Motor neuron (in vitro differentiated cells): ENCODE results near the gene MVP. TPM values are rescaled to one million over a fixed set of nuclear protein-coding genes. Genes with fewer than 3 reads are reported as not detected.
A peak's percentile ranks its signal among the peaks of the same experiment; 100 is the strongest.

ENCODE experiments used
- ATAC-seq, 8 experiments: fragments of 200-7000 bp; cut with Tn5 transposase; replicated peaks in 6 of 8; 2 replicates each; pipeline ENCODE4 v1.8.0; 2021; ENCODE audit warnings: mild to moderate bottlenecking in 8 of 8, moderate library complexity in 8 of 8
- H3K27ac ChIP-seq, 2 donors: fragments of 250-450 bp; sonication (Bioruptor Pico); 2 replicates each; pipeline ENCODE4 v1.9.0; 2021; ENCODE audit warnings: antibody characterized with exemption in 2 of 2, mild to moderate bottlenecking in 2 of 2, moderate library complexity in 1 of 2
- H3K4me1 ChIP-seq, 2 donors: fragments of 250-450 bp; sonication (Bioruptor Pico); replicated peaks in 1 of 2; 2 replicates each; pipeline ENCODE4 v1.6.1; 2021; ENCODE audit warnings: antibody characterized with exemption in 2 of 2, mild to moderate bottlenecking in 2 of 2, moderate library complexity in 1 of 2
- H3K4me3 ChIP-seq, 5 donors: fragments of 250-450 bp; sonication (Bioruptor Pico); 2 replicates each; pipeline ENCODE4 v1.9.0; 2021; ENCODE audit warnings: antibody characterized with exemption in 5 of 5, mild to moderate bottlenecking in 5 of 5, moderate library complexity in 4 of 5
- WGBS, 10 experiments: fragments of 450-650 bp; shearing (Covaris generic); methylation state at CpG; one replicate each; pipeline ENCODE4 v1.0.0; 2022; 5-methylcytosine and 5-hydroxymethylcytosine counted together
- in situ Hi-C, 9 experiments: fragments of 400-800 bp; cut with MboI; loops; one replicate each; pipeline ENCODE4 v1.15.0; 2021; ENCODE audit warnings: low sequenced_read_pairs in 9 of 9, low pct_unique_long_range_greater_than_20kb in 2 of 9; ENCODE audit not compliant: unreplicated experiment in 9 of 9
- total RNA-seq, 8 experiments: library from RNA; unstranded; fragments of 300-600 nt; gene quantifications; 2 replicates each; pipeline versions ENCODE4 v1.2.3 to v1.2.4, GENCODE V29; 2022

Gene MVP
- total RNA-seq, 8 experiments from 2014 or later = 3.2 to 179 (median 31.0) TPM

GRCh38 chr16:29812754-29813643, 7.3 kb upstream of the MVP start:
- ATAC-seq = no peak
- 0 to 80% (median 20%) methylated on average over 1 to 2 of the region's 9 CpGs; no CpG with 5 or more reads in 5 of the 10 experiments for WGBS, 10 experiments
- H3K4me3 ChIP-seq = peak overlapping the region; percentile 49 to 86 (median 72)
- peak overlapping the region; percentile 96 to 97 for H3K27ac ChIP-seq
- in situ Hi-C loops = loop anchor here in 4 of 9 experiments (25.0 kb wide), 2 partner anchors 99 to 199 kb away; partner anchors contain the start of genes C16orf92 (in 3 of the 4), DOC2A (in 3 of the 4) and ASPHD1 (in 1 of the 4)
- peaks cover 40 to 53% of the 10 kb centered on the region in 2 donors for H3K4me1 ChIP-seq

GRCh38 chr16:29813644-29814562, 6.4 kb upstream of the MVP start:
- WGBS, 10 experiments = 17 to 20% methylated on average over 1 to 6 of the region's 24 CpGs; no CpG with 5 or more reads in 8 of the 10 experiments
- H3K4me1 ChIP-seq = peaks cover 33 to 44% of the 10 kb centered on the region in 2 donors
- peak overlapping the region; percentile 96 to 97 for H3K27ac ChIP-seq
- peak overlapping the region; percentile 49 to 86 (median 72) for H3K4me3 ChIP-seq
- in situ Hi-C loops = loop anchor here in 4 of 9 experiments (25.0 kb wide), 2 partner anchors 98 to 198 kb away; partner anchors contain the start of genes C16orf92 (in 3 of the 4), DOC2A (in 3 of the 4) and ASPHD1 (in 1 of the 4)
- no peak for ATAC-seq

GRCh38 chr16:29814592-29814991, 5.7 kb upstream of the MVP start:
- H3K27ac ChIP-seq = peak overlapping the region; percentile 96 to 97
- WGBS, 10 experiments = 75 to 100% (median 100%) methylated on average over 1 of the region's 5 CpGs; no CpG with 5 or more reads in 7 of the 10 experiments
- in situ Hi-C loops = loop anchor here in 4 of 9 experiments (25.0 kb wide), 2 partner anchors 98 to 198 kb away; partner anchors contain the start of genes C16orf92 (in 3 of the 4), DOC2A (in 3 of the 4) and ASPHD1 (in 1 of the 4)

GRCh38 chr16:29815032-29815721, 5.1 kb upstream of the MVP start:
- H3K4me1 ChIP-seq = peaks cover 20 to 37% of the 10 kb centered on the region in 2 donors
- 2 to 20% (median 4%) methylated on average over 1 to 23 of the region's 39 CpGs for WGBS, 10 experiments
- peak overlapping the region; percentile 49 to 86 (median 72) for H3K4me3 ChIP-seq
- H3K27ac ChIP-seq = peak overlapping the region; percentile 96 to 97
- no peak for ATAC-seq
- in situ Hi-C loops = loop anchor here in 4 of 9 experiments (25.0 kb wide), 2 partner anchors 97 to 197 kb away; partner anchors contain the start of genes C16orf92 (in 3 of the 4), DOC2A (in 3 of the 4) and ASPHD1 (in 1 of the 4)

More at GRCh38 chr16:29814592-29814991, 5.7 kb upstream of the MVP start:
- H3K4me1 ChIP-seq = peaks cover 26 to 38% of the 10 kb centered on the region in 2 donors
- no peak for ATAC-seq
- H3K4me3 ChIP-seq = peak overlapping the region; percentile 49 to 86 (median 72)

- Histone ChIP-seq H3K4me1 (peaks cover 12 to 33% of the 10 kb centered on the region in 2 donors), H3K27ac (peak within 1 kb of the TSS; percentile 96 to 97), H3K4me3 (peak within 1 kb of the TSS; percentile 49 to 86 (median 72))
- in situ Hi-C loops = loop anchor here in 4 of 9 experiments (25.0 kb wide), 2 partner anchors 96 to 196 kb away; partner anchors contain the start of genes C16orf92 (in 3 of the 4), DOC2A (in 3 of the 4) and ASPHD1 (in 1 of the 4)
- peak; percentile 48 to 70 (median 62) for ATAC-seq
- 0 to 2% (median 1%) methylated on average over 4 to 26 of the region's 70 CpGs; no CpG with 5 or more reads in 1 of the 10 experiments for WGBS, 10 experiments
Measured at GRCh38 chr16:29815793-29816693, 4.2 kb upstream of the MVP start, which contains the start of gene PAGR1. Gene PAGR1 (plus strand): TSS chr16:29816152. CDS start chr16:29816526, 374 bp downstream.

DNA sequence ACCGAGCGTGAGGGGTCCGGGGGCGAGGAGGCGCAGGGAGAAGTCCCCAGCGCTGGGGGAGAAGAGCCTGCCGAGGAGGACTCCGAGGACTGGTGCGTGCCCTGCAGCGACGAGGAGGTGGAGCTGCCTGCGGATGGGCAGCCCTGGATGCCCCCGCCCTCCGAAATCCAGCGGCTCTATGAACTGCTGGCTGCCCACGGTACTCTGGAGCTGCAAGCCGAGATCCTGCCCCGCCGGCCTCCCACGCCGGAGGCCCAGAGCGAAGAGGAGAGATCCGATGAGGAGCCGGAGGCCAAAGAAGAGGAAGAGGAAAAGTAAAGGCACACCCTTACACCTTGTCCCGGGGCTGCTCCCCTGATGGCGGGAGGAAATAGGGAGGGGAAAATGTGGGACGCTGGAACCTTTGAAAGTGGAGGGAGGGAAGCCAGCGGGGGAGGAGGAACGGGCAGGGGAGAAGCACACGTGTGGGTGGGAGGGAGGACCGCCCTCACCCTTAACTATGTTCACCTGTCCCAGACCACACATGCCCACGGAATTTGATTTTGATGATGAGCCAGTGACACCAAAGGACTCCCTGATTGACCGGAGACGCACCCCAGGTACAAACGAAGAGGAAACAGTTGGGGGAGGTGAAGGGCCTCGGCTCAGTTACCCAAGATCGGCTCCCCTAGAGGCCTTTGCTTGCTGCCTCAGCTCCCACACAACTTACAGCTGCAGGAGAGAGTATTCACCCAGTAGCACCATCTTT, 3.4 kb upstream of the MVP start:
- Histone ChIP-seq H3K4me1 (peaks cover 12 to 33% of the 10 kb centered on the region in 2 donors), H3K27ac (peak overlapping the region; percentile 96 to 97), H3K4me3 (peak overlapping the region; percentile 49 to 86 (median 72))
- 0 to 16% (median 0%) methylated on average over 1 to 17 of the region's 37 CpGs; no CpG with 5 or more reads in 5 of the 10 experiments for WGBS, 10 experiments
- in situ Hi-C loops = loop anchor here in 4 of 9 experiments (25.0 kb wide), 2 partner anchors 95 to 195 kb away; partner anchors contain the start of genes C16orf92 (in 3 of the 4), DOC2A (in 3 of the 4) and ASPHD1 (in 1 of the 4)
- ATAC-seq = peak; percentile 7 to 30 (median 10)

DNA sequence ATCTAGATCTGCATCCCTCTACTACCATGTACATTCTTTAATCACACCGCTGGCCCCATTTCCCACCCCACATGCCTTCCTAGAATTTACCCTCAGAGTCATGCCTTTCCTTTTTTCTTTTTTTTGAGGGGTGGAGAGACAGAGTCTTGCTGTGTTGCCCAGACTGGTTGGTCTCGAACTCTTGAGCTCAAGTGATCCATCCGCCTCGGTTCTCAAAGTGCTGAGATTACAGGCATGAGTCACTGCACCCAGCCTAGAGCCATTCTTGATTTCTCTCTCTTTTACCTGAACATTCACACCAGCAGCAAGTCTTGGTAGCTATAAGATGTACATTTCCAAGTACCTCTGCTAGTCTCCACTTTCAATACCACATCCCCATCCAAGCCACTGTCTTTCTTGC, 2.2 kb upstream of the MVP start:
- no peak overlapping the region for H3K4me3 ChIP-seq
- 68 to 100% (median 95%) methylated on average over 1 to 4 of the region's 4 CpGs; no CpG with 5 or more reads in 1 of the 10 experiments for whole genome bisulfite sequencing, 10 experiments
- in situ Hi-C loops = loop anchor here in 4 of 9 experiments (25.0 kb wide), 2 partner anchors 94 to 194 kb away; partner anchors contain the start of genes C16orf92 (in 3 of the 4), DOC2A (in 3 of the 4) and ASPHD1 (in 1 of the 4)

DNA sequence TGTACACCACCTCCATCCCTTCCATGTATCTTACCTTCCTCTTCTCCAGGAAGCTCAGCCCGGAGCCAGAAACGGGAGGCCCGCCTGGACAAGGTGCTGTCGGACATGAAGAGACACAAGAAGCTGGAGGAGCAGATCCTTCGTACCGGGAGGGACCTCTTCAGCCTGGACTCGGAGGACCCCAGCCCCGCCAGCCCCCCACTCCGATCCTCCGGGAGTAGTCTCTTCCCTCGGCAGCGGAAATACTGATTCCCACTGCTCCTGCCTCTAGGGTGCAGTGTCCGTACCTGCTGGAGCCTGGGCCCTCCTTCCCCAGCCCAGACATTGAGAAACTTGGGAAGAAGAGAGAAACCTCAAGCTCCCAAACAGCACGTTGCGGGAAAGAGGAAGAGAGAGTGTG, 756 bp upstream of the MVP start:
- 71 to 90% (median 83%) methylated on average over 2 to 6 of the region's 15 CpGs; no CpG with 5 or more reads in 6 of the 10 experiments for WGBS, 10 experiments
- in situ Hi-C loops = loop anchor here in 4 of 9 experiments (25.0 kb wide), 2 partner anchors 93 to 193 kb away; partner anchors contain the start of genes C16orf92 (in 3 of the 4), DOC2A (in 3 of the 4) and ASPHD1 (in 1 of the 4)
- ATAC-seq = no peak
- H3K4me1 ChIP-seq = peaks cover 7 to 19% of the 10 kb centered on the region in 2 donors
- H3K27ac ChIP-seq = no peak overlapping the region
- H3K4me3 ChIP-seq = no peak overlapping the region

More for the DNA sequence above, 2.2 kb upstream of the MVP start:
- Histone ChIP-seq H3K4me1 (peaks cover 12 to 33% of the 10 kb centered on the region in 2 donors), H3K27ac (no peak overlapping the region)
- ATAC-seq = no peak

DNA sequence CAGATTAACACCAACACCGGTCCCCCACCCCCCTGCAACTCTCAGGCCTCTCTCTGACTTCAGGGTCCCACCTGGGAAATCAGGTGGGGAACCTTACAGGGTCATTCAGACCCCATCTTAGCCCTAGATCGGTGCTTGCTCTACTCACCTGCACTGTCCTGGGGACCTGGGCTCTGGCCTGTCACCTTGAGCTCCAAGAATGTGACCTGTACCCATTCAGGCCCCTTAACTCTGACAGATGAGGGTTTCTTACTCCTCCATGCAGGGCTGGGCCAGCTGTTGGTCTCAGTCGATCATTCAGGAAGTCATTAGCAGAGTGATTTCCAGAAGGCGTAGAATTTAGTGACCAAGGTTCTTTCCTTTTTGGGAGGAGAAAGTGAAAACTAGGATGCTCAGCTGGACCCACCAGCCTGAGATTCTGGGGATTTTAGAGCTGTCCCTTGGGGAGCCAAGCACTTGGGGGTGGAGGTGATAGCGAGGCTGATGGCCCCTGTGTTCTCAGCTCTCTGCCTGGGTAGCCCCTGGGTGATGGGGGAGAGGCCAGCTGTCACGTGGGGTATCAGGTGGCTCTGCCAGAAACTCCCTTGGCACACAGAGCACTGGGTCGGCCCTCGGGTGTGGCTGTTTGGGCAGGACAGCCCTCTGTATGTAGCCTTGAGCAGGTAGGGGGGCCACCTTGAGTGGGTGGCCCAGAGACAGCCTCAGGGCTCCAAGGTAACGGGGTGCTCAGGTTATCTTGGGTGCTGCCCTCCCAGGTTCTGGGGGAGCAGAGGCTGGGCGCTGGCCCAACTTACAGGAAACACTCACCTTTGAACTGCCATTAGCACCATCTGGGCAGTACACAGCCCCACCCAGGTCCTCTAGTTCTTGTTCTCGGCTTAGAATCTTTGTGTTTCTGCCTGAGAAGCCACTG, 724 bp downstream of the MVP start:
- peak in 3 of 8 experiments; percentile 7 to 20 (median 12) for ATAC-seq
- no peak overlapping the region for H3K27ac ChIP-seq
- WGBS, 10 experiments = 0 to 96% (median 83%) methylated on average over 1 to 4 of the region's 11 CpGs; no CpG with 5 or more reads in 3 of the 10 experiments
- H3K4me3 ChIP-seq = peak overlapping the region in 2 of 5 donors; percentile 26 to 32
- H3K4me1 ChIP-seq = peaks cover 9 to 23% of the 10 kb centered on the region in 2 donors
- in situ Hi-C loops = loop anchor here in 4 of 9 experiments (25.0 kb wide), 2 partner anchors 91 to 191 kb away; partner anchors contain the start of genes C16orf92 (in 3 of the 4), DOC2A (in 3 of the 4) and ASPHD1 (in 1 of the 4)
